Prostate gland (tissue), 1 donor: ENCODE data around the gene FAM120B.
"Not testable (repeated sequence)": the region's sequence is repeated elsewhere in the genome, so short reads cannot be mapped to it uniquely, and the experiment has no call there.

ENCODE experiments used
- POLR2A ChIP-seq: fragments of 450-650 bp; IDR thresholded peaks from one replicate; pipeline ENCODE4 v1.6.1; 2016; ENCODE audit warnings: antibody characterized with exemption, mild to moderate bottlenecking
- POLR2AphosphoS5 ChIP-seq: sonication (generic); formaldehyde crosslinking; IDR thresholded peaks from one replicate; pipeline ENCODE4 v1.6.1; 2017; ENCODE audit warnings: antibody characterized with exemption

DNA sequence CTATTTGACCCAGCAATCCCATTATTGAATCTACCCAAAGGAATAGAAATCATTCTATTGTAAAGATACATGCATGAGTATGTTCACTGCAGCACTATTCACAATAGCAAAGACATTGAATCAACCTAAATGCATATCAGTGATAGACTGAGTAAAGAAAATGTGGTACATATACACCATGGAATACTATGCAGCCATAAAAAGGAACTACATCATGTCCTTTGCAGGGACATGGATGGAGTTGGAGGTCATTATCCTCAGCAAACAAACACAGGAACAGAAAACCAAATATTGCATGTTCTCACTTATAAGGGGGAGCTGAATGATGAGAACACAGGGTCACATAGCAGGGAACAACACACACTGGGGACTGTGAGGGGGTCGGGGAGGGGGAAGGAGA lies 48.6 kb downstream of the FAM120B start:
- not testable (repeated sequence) for TF ChIP-seq POLR2A, POLR2AphosphoS5
